GM19452 (cell line): Measurements from ENCODE around the gene FBXW11.

ENCODE experiments used
- ATAC-seq: cut with Tn5 transposase; IDR thresholded peaks from one replicate; pipeline ENCODE4 v1.9.1; 2021; ENCODE audit not compliant: unreplicated experiment

The FBXW11 gene

DNA sequence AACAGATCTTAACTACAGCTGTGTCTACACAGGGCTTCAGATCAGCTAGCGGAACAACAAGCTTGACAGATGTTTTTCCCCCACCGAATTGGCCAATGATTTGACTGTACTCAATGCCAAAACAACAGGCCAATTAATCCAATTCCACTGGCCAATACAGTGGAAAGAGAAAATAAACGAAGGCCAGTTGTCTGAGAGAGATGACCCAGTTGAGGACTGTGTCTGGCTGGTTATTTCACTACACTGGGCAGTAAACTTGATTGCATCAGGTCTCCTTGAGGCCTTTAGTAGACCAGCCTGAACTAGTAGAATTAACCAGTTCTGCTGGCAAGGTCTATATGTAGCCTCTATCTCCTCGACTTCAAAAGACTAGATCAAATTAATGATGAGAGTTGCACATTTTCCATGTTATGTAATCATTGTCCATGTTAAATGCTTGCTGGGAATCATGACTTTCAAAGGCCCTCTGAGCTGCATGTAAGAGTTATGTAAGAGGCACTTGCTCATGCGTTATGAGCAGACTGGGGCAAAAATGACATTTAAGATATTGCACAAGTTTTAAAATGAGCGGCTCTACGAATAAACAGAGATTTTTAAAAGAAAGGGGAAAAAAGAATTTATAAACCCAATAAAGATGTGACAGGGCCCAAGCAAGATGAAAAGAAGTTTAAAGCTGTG is 192.5 kb downstream of the FBXW11 start:
- ATAC-seq: no peak

DNA sequence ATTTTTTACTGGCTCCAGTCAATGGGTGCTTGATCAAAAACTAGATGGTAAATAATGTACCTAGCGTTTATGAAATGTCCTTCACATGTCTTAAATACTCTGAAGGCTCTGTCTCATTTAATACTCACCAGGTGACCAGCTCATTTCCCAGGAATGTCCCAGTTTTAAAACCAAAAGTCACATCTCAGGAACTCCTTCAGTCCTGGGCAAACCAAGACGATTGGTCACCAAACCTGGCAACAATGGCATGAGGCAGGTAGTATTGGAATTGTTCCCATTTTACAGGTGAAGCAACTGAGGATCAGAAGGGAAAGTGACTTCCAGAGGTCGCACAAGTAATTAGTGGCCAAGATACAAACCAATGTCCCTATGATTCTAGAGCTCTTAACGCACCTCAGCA is 193.2 kb downstream of the FBXW11 start:
- ATAC-seq: no peak
